Mucosa of stomach (tissue), 1 donor: Measurements from ENCODE around the gene ENOPH1.
"Not testable (repeated sequence)": the region's sequence is repeated elsewhere in the genome, so short reads cannot be mapped to it uniquely, and the experiment has no call there.

ENCODE experiments used
- H3K27me3 ChIP-seq: one replicate; pipeline ENCODE4 v1.7.0; 2013; ENCODE audit warnings: mild to moderate bottlenecking, low read length; ENCODE audit not compliant: control insufficient read depth, insufficient read depth
- H3K36me3 ChIP-seq: one replicate; pipeline ENCODE4 v1.7.0; 2013; ENCODE audit warnings: low read length; ENCODE audit not compliant: control insufficient read depth, insufficient read depth
- H3K4me1 ChIP-seq: one replicate; pipeline ENCODE4 v1.7.0; 2013; ENCODE audit warnings: mild to moderate bottlenecking, low read length; ENCODE audit not compliant: control insufficient read depth, insufficient read depth
- H3K4me3 ChIP-seq: one replicate; pipeline ENCODE4 v1.7.0; 2013; ENCODE audit warnings: low read length
- H3K9ac ChIP-seq: one replicate; pipeline ENCODE4 v1.7.0; 2013; ENCODE audit warnings: mild to moderate bottlenecking, low read length, moderate library complexity
- H3K9me3 ChIP-seq: one replicate; pipeline ENCODE4 v1.7.0; 2013; ENCODE audit warnings: mild to moderate bottlenecking, low read length, moderate library complexity; ENCODE audit not compliant: control insufficient read depth
- donor health status: Pancreatic carcinoma.

The ENOPH1 gene

DNA sequence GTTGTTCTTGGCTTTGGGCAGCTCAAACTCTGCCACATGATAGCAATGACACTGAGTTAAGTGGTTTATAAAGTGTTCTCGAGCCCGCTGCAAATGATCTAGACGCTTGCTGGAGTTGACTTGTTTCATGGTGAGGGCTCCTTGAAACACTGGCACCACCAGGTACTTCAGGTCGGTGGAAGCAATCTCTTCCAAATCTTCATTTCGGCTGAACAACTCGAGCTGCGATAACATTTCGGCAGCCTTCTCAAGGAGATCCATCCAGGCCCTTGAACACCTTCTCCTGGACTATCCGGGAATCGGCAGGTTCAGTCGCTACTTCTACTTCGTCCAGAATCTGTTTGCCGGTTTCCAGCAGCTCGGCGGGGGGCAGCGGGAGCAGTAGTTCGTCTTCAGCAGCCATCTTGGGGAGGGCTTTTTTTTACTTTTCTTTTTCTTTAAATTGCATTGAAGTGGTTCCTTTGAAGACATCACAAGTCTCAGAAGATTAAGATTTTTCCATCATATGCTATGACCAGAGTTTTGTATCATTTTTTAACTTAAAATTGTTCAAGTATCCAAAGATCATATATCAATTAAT is 28.1 kb upstream of the ENOPH1 start:
- Histone ChIP-seq H3K9me3 (no peaks in the 10 kb centered on the region), H3K4me3 (no peak overlapping the region), H3K27me3 (no peaks in the 10 kb centered on the region), H3K4me1 (no peaks in the 10 kb centered on the region), H3K9ac (no peak overlapping the region), H3K36me3 (no peaks in the 10 kb centered on the region)

DNA sequence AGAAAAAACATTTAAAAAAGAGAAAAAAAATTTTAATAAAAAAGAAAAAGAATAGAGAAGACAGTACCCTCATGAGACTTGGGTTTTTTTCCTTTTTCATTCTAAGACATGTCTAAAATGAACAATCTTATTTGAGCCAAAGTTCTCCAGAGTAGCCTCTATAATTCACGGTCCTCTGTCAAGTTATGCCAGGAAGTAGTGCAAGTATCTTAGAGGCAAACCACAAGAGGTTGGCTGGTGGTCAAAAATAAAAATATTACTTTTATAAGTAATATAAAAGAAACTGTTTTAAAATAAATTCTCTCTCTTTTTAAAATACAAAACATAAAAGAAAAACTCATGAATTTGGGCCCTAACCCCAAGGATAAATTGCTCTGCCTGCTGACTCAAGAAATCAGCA is 26.7 kb upstream of the ENOPH1 start:
- H3K27me3 ChIP-seq: no peaks in the 10 kb centered on the region
- no peak overlapping the region for H3K9ac ChIP-seq
- no peaks in the 10 kb centered on the region for H3K9me3 ChIP-seq
- no peaks in the 10 kb centered on the region for H3K36me3 ChIP-seq
- no peak overlapping the region for H3K4me3 ChIP-seq
- H3K4me1 ChIP-seq: no peaks in the 10 kb centered on the region

DNA sequence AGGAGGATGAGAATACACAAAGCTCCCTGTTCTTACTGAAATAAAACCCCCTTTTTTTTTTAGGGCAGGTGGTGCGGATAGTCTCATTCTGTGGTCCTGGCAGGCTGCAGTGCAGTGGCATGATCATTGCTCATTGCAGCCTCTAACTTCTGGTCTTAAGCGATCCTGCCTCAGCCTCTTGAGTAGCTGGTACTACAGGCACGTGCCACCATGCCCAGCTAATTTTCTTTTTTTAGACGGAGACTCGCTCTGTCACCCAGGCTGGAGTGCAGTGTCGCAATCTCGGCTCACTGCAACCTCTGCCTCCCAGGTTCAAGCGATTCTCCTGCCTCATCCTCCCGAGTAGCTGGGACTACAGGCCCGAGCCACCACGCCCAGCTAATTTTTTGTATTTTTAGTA is 15.3 kb upstream of the ENOPH1 start:
- H3K9me3 ChIP-seq, H3K27me3 ChIP-seq: not testable (repeated sequence)

DNA sequence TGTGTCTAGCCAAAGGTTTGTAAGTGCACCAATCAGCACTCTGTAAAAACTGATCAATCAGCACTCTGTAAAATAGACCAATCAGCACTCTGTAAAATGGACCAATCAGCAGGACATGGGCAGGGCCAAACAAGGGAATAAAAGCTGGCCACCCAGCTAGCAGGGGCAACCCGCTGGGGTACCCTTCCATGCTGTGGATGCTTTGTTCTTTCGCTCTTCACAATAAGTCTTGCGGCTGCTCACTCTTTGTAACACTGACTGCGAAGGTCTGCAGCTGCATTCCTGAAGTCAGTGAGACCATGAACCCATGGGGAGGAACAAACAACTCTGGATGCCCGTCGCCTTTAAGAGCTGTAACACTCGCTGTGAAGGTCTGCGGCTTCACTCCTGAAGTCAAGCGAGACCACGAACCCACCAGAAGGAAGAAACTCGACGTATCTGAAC is 14.4 kb upstream of the ENOPH1 start:
- H3K9me3 ChIP-seq: no peaks in the 10 kb centered on the region
- no peaks in the 10 kb centered on the region for H3K36me3 ChIP-seq
- no peak overlapping the region for H3K4me3 ChIP-seq
- H3K4me1 ChIP-seq: no peaks in the 10 kb centered on the region
- no peak overlapping the region for H3K9ac ChIP-seq
- peaks cover 5% of the 10 kb centered on the region for H3K27me3 ChIP-seq

More for the DNA sequence above, 15.3 kb upstream of the ENOPH1 start:
- not testable (repeated sequence) for H3K4me1 ChIP-seq, H3K36me3 ChIP-seq, H3K4me3 ChIP-seq, H3K9ac ChIP-seq

- no peak overlapping the region for H3K4me3 ChIP-seq
- H3K27me3 ChIP-seq: peaks cover 5% of the 10 kb centered on the region
Measured at GRCh38 chr4:82419451-82419850, 10.9 kb upstream of the ENOPH1 start.

DNA sequence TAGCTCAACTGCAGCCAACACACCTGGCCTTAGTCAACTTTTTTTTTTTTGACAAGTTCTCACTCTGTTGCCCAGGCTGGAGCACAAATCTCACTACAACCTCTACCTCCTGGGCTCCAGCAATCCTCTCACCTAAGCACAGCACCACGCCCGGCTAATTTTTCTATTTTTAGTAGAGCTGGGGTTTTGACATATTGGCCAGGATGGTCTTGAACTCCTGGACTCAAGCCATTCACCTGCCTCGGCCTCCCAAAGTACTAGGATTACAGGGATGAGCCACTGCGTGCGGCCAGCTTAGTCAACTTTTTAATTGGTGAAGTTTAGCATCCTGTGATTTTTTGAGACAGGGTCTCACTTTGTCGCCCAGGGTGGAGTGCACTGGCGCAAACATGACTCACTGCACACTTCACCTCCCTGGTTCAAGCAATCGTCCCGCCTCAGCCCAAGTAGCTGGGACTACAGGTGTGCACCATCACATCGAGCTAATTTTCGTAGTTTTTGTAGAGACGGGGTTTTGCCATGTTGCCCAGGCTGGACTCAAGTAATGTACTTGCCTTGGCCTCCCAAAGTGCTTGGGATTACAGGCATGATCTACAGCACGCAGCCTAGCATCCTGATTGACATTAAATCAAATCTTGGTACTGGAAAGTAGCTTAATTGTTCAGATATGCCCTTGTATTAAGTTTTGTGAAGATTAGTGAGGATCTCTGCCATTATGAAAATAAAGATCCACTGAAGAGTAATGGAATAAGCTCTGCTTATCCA is 8.4 kb upstream of the ENOPH1 start:
- Histone ChIP-seq H3K9ac (no peak overlapping the region), H3K4me1 (peaks cover 13% of the 10 kb centered on the region), H3K36me3 (peaks cover 18% of the 10 kb centered on the region), H3K9me3 (no peaks in the 10 kb centered on the region), H3K4me3 (no peak overlapping the region), H3K27me3 (no peaks in the 10 kb centered on the region)

More at GRCh38 chr4:82419451-82419850, 10.9 kb upstream of the ENOPH1 start:
- Histone ChIP-seq H3K36me3 (peaks cover under 1% of the 10 kb centered on the region), H3K9ac (no peak overlapping the region), H3K9me3 (no peaks in the 10 kb centered on the region), H3K4me1 (peaks cover 4% of the 10 kb centered on the region)

GRCh38 chr4:82422616-82423015 is 7.8 kb upstream of the ENOPH1 start:
- H3K4me3 ChIP-seq: no peak overlapping the region
- peaks cover 18% of the 10 kb centered on the region for H3K36me3 ChIP-seq
- peaks cover 18% of the 10 kb centered on the region for H3K4me1 ChIP-seq
- H3K9me3 ChIP-seq: no peaks in the 10 kb centered on the region
- H3K9ac ChIP-seq: no peak overlapping the region
- no peaks in the 10 kb centered on the region for H3K27me3 ChIP-seq

DNA sequence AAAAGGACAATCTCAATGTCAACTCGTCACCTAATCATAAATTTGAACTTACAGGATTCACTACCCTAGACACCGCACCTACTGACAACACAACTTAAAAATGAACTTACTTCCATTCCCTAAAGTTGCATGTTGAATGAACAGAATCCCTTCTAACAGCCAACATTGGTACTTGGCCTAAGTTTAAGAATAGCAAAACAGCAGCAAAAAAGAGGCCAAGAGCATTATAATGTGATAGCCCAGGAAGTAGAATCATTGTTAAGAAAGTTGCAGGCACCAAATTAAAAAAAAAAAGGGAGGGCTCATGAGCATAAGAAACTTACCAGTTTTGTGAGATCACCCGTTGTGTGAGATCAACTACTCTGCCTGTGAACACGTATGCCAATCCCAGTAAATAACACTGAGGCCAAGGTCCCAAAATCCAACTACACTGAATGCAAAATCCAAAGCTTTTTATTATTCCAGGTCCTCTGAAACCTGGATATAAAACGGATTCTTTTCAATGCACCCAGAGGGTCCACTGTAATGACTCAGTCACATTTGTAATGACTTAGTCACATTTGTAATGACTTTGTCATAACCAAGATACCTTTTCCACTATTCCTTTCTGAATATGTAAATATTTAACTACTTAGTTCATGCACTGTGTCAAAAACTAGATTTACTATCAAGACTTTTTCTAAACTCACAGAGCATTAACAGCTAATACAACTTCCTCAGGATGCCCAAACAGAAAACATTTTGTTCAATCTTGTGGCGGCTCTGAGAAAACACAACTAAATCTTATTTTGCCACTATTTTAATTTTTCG is 6.9 kb upstream of the ENOPH1 start:
- H3K36me3 ChIP-seq: peaks cover 18% of the 10 kb centered on the region
- no peak overlapping the region for H3K4me3 ChIP-seq
- H3K9me3 ChIP-seq: no peaks in the 10 kb centered on the region
- H3K27me3 ChIP-seq: no peaks in the 10 kb centered on the region
- peaks cover 23% of the 10 kb centered on the region for H3K4me1 ChIP-seq
- H3K9ac ChIP-seq: no peak overlapping the region

DNA sequence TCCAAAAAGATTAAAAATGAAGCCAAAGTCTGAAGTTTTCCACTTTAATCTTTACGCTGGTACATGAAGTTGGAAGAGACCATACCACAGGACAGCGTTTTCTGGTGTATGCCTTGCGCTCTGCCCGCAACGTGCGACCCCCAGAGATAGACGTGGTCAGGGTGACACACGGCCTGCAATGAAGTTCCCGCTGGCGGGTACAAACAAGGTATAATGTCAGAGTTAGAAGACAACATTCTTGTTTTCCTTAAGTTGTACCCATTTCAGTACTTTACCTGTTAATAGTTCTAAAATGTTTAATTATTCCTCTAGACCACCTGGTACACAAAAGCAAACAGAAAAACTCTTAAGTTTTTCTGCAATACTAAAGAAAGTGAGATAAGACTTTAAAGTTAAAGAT is 4.9 kb upstream of the ENOPH1 start:
- no peaks in the 10 kb centered on the region for H3K9me3 ChIP-seq
- H3K4me3 ChIP-seq: no peak overlapping the region
- no peak overlapping the region for H3K9ac ChIP-seq
- peaks cover 18% of the 10 kb centered on the region for H3K36me3 ChIP-seq
- no peaks in the 10 kb centered on the region for H3K27me3 ChIP-seq
- peaks cover 23% of the 10 kb centered on the region for H3K4me1 ChIP-seq

DNA sequence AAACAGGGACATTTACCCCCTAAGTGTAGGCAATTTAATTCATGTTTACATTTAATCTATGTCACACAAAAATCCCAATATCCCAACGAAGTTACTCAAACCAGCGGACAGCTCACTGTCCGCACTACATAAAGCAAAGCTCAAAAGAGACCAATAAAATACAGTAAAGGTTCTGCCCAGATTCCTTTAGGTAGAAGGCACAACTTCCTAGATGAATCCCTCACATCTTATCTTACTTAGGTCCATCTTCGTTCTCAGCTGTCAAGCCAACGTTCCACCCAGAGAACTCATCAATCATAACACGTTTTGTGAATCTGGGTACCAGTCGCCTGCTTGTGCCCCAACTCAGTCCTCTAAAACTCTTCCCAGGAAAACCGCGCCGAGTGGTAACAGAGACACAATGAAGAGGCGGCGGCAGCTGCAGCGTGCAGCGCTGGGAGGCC is 1.8 kb upstream of the ENOPH1 start:
- Histone ChIP-seq H3K36me3 (peaks cover 18% of the 10 kb centered on the region), H3K9ac (peak overlapping the region; percentile 95), H3K4me1 (peaks cover 31% of the 10 kb centered on the region), H3K27me3 (no peaks in the 10 kb centered on the region), H3K9me3 (no peaks in the 10 kb centered on the region), H3K4me3 (peak overlapping the region; percentile 79)

DNA sequence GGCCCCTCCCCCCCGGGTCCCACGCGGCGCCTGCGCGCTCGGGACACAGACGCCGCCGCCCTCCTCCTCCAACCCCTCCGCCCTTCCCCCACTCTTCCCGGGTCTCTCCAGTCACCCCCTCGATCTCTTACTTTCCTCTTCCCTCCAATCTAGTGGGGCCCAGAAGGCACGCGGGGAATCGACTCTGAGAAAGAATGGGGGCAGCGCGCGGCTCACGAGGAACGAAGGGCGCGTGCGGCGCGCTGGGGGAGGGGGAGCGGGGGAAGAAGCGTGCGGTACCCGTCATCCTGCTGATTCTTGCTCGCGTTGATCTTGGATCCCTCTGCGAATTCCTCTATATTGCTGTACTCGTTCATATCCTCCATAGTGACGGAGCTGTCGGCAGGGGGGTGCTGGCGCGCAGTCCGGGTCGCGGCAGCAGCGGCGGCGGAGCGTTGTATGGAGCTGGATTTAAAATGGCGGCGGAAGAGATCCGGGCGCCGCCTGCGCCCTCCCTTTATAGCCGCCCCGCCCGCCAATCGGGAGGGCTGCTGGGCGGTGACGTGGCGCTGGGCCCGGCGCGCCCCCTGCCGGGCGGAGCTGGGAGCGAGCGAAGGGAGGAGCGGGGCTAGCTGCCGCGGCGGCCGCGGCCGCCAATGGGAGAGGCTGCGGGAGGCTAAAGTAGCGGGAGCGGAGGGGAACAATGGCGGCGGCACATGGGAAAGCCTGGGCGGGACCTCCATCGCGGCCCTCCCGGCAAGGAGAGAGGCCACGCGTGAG is 1.2 kb upstream of the ENOPH1 start:
- H3K27me3 ChIP-seq: no peaks in the 10 kb centered on the region
- peaks cover 18% of the 10 kb centered on the region for H3K36me3 ChIP-seq
- peak overlapping the region; percentile 95 for H3K9ac ChIP-seq
- no peaks in the 10 kb centered on the region for H3K9me3 ChIP-seq
- peak overlapping the region; percentile 79 for H3K4me3 ChIP-seq
- peaks cover 31% of the 10 kb centered on the region for H3K4me1 ChIP-seq
